Ectodermal cell (in vitro differentiated cells): ENCODE measurements around the gene PTPN6. TPM values are rescaled to one million over a fixed set of nuclear protein-coding genes. Genes with fewer than 3 reads are reported as not detected.
"Not testable (repeated sequence)": the region's sequence is repeated elsewhere in the genome, so short reads cannot be mapped to it uniquely, and the experiment has no call there.

Experiments
- H3K27ac ChIP-seq: 2 replicates; pipeline ENCODE4 v1.7.0; 2013; ENCODE audit warnings: mild to moderate bottlenecking, low read depth, low read length; ENCODE audit not compliant: insufficient read depth, poor library complexity, severe bottlenecking
- H3K27me3 ChIP-seq: 2 replicates; pipeline ENCODE4 v1.7.0; 2013; ENCODE audit warnings: mild to moderate bottlenecking, low read length; ENCODE audit not compliant: insufficient read depth, control insufficient read depth, poor library complexity, severe bottlenecking
- H3K36me3 ChIP-seq: one replicate; pipeline ENCODE4 v1.7.0; 2013; ENCODE audit warnings: low read length; ENCODE audit not compliant: control insufficient read depth, insufficient read depth
- H3K4me1 ChIP-seq: one replicate; pipeline ENCODE4 v1.7.0; 2013; ENCODE audit warnings: low read length; ENCODE audit not compliant: control insufficient read depth, insufficient read depth
- H3K4me3 ChIP-seq: 2 replicates; pipeline ENCODE4 v1.7.0; 2013; ENCODE audit warnings: low read depth, low read length, control low read depth; ENCODE audit not compliant: insufficient read depth
- H3K9me3 ChIP-seq: 2 replicates; pipeline ENCODE4 v1.7.0; 2013; ENCODE audit warnings: mild to moderate bottlenecking, low read length, moderate library complexity; ENCODE audit not compliant: control insufficient read depth
- WGBS, 2 experiments: methylation state at CpG; one replicate each; pipeline ENCODE4 v1.1.7; 2013; ENCODE audit warnings: missing lambda C conversion rate in 2 of 2; 5-methylcytosine and 5-hydroxymethylcytosine counted together
- polyA plus RNA-seq, 4 experiments: library from polyadenylated mRNA; stranded (reverse); fragments of 50-300 nt; gene quantifications; one replicate each; pipeline ENCODE4 v1.2.3, GENCODE V29; 2013

Gene PTPN6
- 2.0 TPM for polyA plus RNA-seq (2013, experiment 1 of 4)
- 2.1 TPM for polyA plus RNA-seq (2013, experiment 2 of 4)
- 2.7 TPM for polyA plus RNA-seq (2013, experiment 3 of 4)
- 2.5 TPM for polyA plus RNA-seq (2013, experiment 4 of 4)

DNA sequence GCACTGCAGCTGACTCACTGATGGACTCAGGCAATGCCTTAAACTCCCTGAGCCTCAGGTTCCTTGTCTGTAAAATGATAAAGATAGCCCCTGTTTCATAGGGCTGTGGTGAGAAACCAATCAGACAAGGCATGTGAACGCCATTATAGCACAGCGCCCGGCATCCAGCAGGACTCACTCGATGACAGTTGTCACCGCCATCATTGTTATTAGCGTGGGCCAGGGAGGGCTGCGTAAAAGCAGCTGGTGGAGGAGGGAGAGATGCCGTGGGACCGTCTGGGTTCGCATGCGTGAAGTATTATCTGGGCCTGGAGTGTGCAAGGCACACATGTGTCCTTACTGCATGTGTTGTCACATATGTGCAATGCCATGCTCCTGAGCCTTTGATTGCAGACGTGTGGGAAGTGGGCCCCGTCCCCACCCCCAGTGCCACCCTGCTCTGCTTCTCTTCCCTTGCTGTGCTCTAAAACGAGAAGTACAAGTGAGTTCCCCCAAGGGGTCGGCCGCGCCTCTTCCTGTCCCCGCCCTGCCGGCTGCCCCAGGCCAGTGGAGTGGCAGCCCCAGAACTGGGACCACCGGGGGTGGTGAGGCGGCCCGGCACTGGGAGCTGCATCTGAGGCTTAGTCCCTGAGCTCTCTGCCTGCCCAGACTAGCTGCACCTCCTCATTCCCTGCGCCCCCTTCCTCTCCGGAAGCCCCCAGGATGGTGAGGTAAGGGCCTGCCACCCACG is at the start of gene PTPN6:
Gene PTPN6 (plus strand): TSS at position 546 of the 730 bp plus-strand sequence. CDS start 157 bp downstream, at position 703.
- no peak within 1 kb of the TSS for H3K27ac ChIP-seq
- no peaks in the 10 kb centered on the region for H3K36me3 ChIP-seq
- H3K27me3 ChIP-seq, result no peaks in the 10 kb centered on the region
- H3K9me3 ChIP-seq, result no peaks in the 10 kb centered on the region
- H3K4me3 ChIP-seq, result no peak within 1 kb of the TSS
- peaks cover 14% of the 10 kb centered on the region for H3K4me1 ChIP-seq
- WGBS, 2 experiments, result 90% methylated on average over 25 of the region's 25 CpGs

DNA sequence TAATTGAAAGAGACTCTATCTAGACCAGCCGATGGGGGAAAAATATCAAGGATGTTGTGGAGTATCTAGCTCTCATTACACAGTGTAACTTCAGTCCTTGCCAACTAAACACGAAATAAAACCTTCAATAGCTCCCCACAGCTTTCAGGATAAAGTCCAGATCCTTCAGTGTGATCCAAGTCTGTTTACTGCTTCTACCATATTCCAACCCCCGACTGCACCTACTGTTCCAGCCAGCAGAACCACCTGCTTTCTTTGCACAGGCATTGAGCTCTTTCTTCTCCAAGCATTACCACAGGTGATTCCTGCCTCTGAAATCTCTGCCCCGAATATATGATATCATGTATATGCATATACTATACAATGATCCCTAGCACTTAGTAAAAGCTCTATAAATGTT is 48.7 kb upstream of the PTPN6 start:
- WGBS, 2 experiments, result 88 to 96% methylated on average over 3 of the region's 4 CpGs
- peaks cover 11% of the 10 kb centered on the region for H3K4me1 ChIP-seq
- no peaks in the 10 kb centered on the region for H3K27me3 ChIP-seq
- H3K4me3 ChIP-seq, result no peak overlapping the region
- no peak overlapping the region for H3K27ac ChIP-seq
- no peaks in the 10 kb centered on the region for H3K9me3 ChIP-seq
- no peaks in the 10 kb centered on the region for H3K36me3 ChIP-seq

DNA sequence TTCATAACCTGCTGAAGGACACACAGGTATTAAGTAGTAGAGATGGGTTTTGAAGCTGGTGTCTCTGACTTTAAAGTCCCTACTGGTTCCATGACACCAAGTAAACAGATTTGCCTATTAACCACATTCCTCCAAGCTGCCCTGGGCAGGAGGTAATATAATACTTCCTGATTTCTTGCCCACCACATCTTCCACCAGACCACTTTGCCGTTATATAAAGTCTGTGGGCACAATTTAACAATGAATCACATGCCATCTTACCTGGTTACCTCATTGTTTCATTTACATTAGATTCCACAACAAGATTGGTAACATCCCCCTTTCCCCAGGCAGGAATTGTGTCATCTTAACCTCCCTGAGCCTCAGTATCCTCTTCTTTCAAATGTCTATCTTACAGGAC is 47.4 kb upstream of the PTPN6 start:
- H3K4me3 ChIP-seq, result no peak overlapping the region
- no peaks in the 10 kb centered on the region for H3K9me3 ChIP-seq
- no peak overlapping the region for H3K27ac ChIP-seq
- H3K27me3 ChIP-seq, result no peaks in the 10 kb centered on the region
- no peaks in the 10 kb centered on the region for H3K36me3 ChIP-seq
- peaks cover 11% of the 10 kb centered on the region for H3K4me1 ChIP-seq
- WGBS, 2 experiments, result 95 to 100% methylated on average over 1 of the region's 1 CpG

DNA sequence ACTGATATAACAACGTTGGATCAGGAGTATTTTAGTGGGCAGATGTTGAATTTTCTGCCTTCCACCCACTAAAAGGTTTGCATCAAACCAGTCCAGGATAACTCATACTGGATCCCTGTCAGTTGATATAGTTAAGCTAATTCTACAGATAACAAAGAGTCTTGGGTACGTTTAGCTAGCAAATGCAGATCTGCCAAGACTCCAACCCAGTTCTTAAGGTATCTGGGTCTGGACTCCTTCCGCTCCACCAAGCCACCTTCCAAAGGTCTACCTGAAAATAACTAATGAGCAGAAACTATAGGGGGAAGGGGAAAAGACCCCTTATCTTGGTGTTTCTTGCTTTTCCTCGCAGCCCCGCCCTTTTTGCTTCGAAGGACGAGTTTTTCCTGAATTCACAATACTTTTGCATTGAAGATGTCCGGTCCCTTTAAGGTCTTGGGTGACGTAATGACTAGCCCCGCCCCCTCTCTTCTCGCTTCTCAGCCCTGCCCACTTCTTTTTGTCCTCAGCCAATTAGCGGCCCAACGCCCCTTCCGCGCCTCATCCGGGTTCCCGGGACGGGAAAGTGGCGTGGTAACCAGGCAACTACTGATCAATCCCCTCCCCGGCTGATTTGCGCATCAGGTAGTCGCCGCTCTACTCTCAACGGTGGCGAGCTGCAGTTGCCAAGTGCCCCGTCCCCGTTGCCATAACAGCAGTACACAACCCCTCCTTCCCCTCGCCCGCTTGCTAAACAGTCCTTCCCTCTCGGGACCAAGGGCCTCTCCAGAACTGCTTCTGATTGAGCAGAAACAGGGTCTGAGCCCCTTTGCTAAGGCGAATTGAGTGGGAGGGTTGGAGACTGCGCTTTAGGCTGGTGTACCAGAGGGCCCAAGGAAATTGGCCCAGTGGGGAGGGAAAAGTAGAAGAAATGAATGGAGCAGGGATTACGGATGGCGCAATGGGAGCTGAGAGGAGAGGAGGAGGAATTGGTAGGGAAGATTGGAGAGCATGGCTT is 46.6 kb upstream of the PTPN6 start, which contains the start of gene LRRC23:
Gene LRRC23 (plus strand): TSS at position 543 of the 997 bp plus-strand sequence. CDS start 812 bp downstream, outside the sequence.
- WGBS, 2 experiments, result 7 to 9% methylated on average over 33 to 34 of the region's 34 CpGs
- no peaks in the 10 kb centered on the region for H3K36me3 ChIP-seq
- H3K27ac ChIP-seq, result peak within 1 kb of the TSS; percentile 89
- no peaks in the 10 kb centered on the region for H3K9me3 ChIP-seq
- H3K4me3 ChIP-seq, result peak within 1 kb of the TSS; percentile 28
- H3K27me3 ChIP-seq, result no peaks in the 10 kb centered on the region
- H3K4me1 ChIP-seq, result peaks cover 11% of the 10 kb centered on the region

DNA sequence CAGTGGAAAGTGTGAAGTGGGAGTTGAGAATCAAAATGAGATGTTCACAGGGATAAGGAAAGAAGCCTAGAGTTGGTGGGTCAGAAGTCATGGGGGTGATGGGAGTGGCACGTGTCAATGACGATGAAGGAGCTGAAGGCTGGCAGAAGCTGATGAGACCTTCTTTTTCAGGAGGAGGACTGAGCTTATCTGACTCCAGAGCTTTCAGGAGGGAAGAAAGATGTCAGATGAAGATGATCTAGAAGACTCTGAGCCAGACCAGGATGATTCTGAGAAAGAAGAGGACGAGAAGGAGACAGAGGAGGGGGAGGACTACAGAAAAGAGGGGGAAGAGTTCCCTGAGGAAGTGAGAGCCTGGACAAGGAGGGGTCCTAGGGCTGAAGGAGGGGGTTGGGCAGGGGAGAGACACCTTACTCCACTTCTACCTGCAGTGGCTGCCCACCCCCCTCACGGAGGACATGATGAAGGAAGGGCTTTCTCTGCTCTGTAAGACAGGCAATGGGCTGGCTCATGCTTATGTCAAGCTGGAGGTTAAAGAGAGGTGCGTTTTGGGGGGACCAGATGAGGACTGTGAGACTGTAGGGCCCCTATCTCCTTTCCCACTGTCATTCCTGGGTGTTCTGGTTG is 45.6 kb upstream of the PTPN6 start:
- Histone ChIP-seq H3K27me3 (no peaks in the 10 kb centered on the region), H3K9me3 (no peaks in the 10 kb centered on the region), H3K4me1 (peaks cover 11% of the 10 kb centered on the region), H3K27ac (peak overlapping the region; percentile 89), H3K4me3 (peak overlapping the region; percentile 28), H3K36me3 (no peaks in the 10 kb centered on the region)
- WGBS, 2 experiments, result 67 to 70% methylated on average over 5 of the region's 5 CpGs

DNA sequence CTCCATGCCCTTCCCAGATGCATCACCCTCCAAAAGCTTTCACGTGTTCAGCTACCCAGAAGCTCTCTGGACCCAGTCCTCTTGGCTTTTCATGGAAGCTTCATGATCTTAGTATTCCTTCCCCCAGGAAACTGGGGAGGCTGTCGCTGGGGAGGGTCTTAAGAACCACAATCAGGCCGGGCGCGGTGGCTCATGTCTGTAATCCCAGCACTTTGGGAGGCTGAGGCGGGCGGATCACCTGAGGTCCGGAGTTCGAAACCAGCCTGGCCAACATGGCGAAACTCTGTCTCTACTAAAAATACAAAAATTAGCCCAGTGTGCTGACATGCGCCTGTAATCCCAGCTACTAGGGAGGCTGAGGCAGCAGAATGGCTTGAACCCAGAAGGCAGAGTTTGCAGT is 43.0 kb upstream of the PTPN6 start:
- H3K4me3 ChIP-seq, H3K9me3 ChIP-seq, H3K36me3 ChIP-seq, H3K27me3 ChIP-seq, H3K27ac ChIP-seq: not testable (repeated sequence)
- peaks cover 11% of the 10 kb centered on the region for H3K4me1 ChIP-seq
- WGBS, 2 experiments, result 90 to 92% methylated on average over 11 of the region's 11 CpGs

DNA sequence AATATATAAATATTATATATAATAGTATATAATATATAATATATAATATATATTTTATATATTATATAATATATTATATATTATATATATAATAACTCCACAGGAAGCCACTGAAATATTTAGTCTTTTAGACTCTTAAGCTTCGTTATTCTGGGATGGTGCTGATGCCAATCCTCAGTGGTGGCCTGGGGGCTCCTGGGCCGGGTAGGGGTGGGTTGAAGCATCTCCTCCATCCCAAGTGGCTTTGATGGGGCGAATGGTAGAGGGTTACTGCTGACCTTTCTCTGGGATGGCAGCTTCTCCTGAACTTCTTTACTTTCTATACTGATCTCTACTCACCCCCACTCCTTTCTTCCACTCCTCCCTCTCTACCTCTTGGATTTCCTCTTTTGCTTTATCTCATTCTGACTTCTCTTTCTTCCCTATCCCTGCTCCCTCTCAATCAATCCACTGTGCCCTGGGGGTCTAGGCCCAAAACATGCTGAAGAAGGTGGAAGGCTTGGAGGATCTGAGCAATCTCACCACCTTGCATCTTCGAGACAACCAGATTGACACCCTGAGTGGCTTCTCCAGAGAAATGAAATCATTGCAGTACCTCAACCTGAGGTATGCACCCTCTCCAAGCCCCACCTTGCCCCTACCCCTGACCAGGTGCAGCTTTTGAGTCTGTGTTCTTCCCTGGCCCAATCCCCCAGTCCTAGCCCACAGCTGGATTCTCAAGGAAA is 41.6 kb upstream of the PTPN6 start:
- H3K9me3 ChIP-seq, result no peaks in the 10 kb centered on the region
- no peaks in the 10 kb centered on the region for H3K36me3 ChIP-seq
- 91 to 94% methylated on average over 4 of the region's 4 CpGs for WGBS, 2 experiments
- no peaks in the 10 kb centered on the region for H3K27me3 ChIP-seq
- H3K4me1 ChIP-seq, result peaks cover 11% of the 10 kb centered on the region
- no peak overlapping the region for H3K27ac ChIP-seq
- no peak overlapping the region for H3K4me3 ChIP-seq

DNA sequence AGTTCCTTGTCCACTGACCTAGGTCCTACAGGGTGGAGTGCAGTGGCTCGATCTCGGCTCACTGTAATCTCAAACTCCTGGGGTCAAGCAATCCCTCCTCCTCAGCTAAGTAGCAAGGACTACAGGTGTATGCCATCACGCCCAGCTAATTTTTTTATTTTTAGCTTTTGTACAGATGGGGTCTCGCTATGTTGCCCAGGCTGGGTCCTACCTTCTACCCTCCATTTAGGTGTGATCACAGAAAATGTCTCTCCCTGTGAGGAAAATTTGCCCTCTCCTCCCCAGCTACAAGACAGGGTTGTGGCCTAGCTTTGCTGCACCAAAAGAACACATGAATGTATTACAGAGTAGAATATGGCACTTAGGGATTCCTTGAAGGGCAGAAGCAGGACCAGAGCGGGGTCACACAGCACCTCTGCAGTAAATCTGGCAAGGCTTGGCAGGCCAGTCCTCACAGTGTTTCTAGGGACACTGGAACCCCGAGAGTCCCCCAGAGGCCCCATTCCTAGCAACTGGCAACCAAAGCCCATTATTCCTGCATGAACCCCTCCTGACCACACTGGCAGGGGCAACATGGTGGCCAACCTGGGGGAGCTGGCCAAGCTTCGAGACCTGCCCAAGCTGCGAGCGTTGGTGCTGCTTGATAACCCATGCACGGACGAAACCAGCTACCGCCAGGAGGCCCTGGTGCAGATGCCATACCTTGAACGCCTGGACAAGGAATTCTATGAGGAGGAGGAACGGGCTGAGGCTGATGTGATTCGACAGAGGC is 38.8 kb upstream of the PTPN6 start:
- Histone ChIP-seq H3K27ac (no peak overlapping the region), H3K4me3 (no peak overlapping the region), H3K36me3 (peaks cover 8% of the 10 kb centered on the region), H3K9me3 (no peaks in the 10 kb centered on the region), H3K4me1 (peaks cover 8% of the 10 kb centered on the region), H3K27me3 (no peaks in the 10 kb centered on the region)
- WGBS, 2 experiments, result 93 to 94% methylated on average over 15 of the region's 15 CpGs
